HG03045 (cell line): ENCODE results near the gene PPP1R13L.
"Not testable (repeated sequence)": the region's sequence is repeated elsewhere in the genome, so short reads cannot be mapped to it uniquely, and the experiment has no call there.

ENCODE experiments used
- ATAC-seq: cut with Tn5 transposase; IDR thresholded peaks from one replicate; pipeline ENCODE4 v1.9.1; 2021; ENCODE audit warnings: mild to moderate bottlenecking, moderate library complexity; ENCODE audit not compliant: unreplicated experiment

PPP1R13L gene

DNA sequence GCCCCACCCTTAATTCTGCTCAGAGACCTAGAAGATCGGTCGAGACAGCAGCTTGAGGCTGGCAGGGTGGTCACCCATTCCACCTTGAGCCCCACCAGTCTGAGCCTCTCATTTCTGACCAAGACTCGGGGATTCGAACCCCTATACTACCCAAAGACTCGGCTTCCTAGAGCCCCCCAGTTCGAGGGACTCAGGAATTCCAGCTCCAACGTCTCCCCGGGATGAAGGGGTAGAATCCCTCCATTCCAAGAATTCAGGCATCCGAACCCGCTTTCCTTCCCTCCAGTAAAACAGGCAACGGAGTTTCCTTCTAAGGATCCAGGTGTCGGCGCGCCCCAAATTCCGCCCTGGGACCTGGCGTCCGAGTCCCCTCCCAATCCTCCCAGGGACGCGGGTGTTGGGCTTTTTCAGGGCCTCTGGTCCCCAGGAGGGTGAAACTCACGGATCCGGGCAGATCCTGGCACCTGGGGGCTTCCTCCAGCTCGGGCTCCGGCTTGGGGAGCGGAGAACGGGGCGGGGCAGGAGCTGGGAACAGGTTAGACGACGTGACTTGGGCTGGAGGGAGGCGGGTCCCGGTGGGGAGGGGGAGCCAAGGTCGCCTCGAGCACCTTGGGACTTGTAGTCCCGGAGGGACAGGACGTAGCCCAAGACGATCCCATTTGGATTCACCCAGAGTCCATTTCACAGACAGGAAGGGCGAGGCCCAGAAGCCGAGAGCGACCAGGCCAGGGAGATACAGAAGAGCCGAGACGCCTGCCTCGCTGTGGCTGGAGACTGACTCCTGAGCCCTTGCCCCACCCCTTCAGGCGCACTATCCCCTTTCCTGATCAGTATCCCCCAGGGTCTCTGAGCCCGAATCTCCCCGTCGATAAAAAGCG lies at the start of gene PPP1R13L:
TSS of gene PPP1R13L (minus strand) at position 513 of the 878 bp plus-strand sequence. CDS start 6,751 bp downstream, outside the sequence.
- peak; percentile 33 for ATAC-seq

DNA sequence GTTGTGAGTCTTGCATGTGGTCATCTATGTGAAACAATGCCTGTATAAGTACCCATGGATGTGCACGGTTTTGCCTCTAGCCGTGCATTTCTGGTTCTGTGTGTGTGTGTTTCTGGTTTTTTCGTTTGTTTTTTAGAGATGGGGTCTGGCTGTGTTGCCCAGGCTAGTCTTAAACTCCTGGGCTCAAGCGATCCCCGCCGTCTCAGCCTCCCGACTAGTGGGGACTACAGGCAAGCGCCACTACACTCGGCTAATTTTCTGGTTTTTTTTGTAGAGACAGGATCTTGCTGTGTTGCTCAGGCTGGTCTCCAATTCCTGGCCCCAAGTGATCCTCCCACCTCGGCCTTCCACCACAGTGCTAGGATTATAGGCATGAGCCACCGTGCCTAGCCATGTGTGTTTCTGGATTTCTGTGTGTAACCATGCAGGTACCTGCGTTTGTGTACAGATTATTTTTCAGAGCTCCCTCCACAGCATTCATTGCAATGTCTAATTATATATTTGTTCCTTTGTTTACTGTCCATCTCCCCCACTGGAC lies 47.0 kb upstream of the PPP1R13L start:
- no peak for ATAC-seq

GRCh38 chr19:45451131-45451849 lies 46.4 kb upstream of the PPP1R13L start:
- ATAC-seq = no peak

- ATAC-seq = peak; percentile 4
Measured at GRCh38 chr19:45450012-45450333, 45.1 kb upstream of the PPP1R13L start.

GRCh38 chr19:45448887-45449299 lies 44.0 kb upstream of the PPP1R13L start:
- no peak for ATAC-seq

- no peak for ATAC-seq
Measured at GRCh38 chr19:45448425-45448756, 43.5 kb upstream of the PPP1R13L start.

- ATAC-seq = no peak
Measured at GRCh38 chr19:45446944-45447343, 42.1 kb upstream of the PPP1R13L start.

GRCh38 chr19:45446295-45446694 lies 41.4 kb upstream of the PPP1R13L start:
- no peak for ATAC-seq

DNA sequence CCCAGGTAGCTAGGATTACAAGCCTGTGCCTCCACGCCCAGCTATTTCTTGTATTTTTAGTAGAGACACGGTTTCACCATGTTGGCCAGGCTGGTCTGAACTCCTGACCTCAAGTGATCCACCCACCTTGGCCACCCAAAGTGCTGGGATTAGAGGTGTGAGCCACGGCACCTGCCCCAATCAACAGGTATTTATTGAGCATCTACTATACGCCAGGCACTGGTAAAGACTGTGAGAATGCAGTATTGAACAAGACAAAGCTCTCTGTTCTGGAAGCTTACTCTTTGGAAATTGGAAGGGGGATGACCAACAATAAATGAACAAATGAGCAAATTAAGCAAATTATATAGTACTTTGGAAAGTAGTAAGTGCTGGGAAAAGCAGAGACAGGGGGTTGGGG lies 40.3 kb upstream of the PPP1R13L start:
- ATAC-seq = no peak

DNA sequence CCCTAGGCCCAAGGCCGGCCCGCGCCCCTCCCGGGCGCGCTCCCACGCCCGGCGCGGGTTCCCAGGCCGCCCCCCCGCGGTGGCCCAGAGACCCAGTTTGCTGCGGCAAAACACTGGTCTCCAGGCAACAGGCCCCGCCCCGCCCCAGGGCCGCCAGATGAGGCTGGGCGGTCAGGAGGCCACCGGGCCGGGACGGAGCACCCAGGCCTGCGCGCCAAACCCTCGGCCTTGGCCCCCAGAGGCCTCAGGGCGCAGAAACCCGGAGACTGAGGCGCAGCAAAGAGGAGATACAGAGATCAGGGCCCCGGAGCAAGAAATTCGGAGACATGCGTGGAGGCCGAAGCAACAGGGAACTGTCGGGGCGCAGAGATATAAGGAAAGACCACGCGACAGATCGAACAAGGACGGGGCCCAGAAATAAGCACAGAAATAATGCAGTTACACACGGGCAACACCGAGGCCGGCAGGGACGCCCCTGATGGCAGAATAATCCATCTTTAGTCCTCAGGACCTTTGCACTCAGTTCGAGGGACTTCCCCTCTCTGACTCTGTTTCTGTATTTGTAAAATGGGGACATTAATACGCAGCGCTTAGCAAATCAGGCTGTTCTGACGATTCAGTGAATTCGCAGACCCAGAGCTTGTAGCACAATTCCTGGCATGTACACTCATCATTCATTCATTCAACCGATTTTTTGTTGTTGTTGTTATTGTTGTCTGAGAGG lies 39.6 kb upstream of the PPP1R13L start:
- peak; percentile 48 for ATAC-seq

- no peak for ATAC-seq
Measured at GRCh38 chr19:45443462-45444317, 38.8 kb upstream of the PPP1R13L start.

DNA sequence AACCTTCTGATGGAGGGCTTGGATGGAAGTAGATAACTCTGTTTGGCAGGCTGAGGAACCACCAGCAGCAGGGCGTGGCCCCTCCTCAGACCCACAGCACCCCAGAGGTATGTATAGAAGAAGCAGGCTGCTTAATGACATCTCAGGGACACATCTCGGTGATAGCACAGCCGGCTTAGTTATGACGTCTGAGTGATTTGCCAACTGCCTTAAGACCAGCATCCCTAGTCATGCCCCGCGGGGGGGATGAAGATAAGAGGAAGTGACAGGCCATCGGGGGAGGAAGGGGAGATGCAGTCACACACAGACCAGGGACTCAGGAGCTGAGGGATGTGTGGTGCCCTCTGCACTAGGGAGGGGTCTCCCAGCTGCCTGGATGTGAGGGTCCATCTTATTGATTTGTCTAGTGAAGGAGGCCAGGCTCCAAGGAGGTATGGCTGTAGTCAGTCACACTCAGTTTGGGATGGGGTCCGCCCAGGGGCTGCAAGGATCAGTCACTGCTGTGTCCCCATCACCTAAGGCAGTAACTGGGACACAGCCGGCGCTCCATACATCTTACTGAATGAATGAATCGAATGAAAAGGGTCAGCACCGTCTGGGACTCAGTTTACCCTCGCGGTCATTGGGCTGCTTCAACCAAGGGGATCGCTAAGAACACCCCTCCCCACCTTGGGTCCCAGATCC lies 38.1 kb upstream of the PPP1R13L start:
- no peak for ATAC-seq

DNA sequence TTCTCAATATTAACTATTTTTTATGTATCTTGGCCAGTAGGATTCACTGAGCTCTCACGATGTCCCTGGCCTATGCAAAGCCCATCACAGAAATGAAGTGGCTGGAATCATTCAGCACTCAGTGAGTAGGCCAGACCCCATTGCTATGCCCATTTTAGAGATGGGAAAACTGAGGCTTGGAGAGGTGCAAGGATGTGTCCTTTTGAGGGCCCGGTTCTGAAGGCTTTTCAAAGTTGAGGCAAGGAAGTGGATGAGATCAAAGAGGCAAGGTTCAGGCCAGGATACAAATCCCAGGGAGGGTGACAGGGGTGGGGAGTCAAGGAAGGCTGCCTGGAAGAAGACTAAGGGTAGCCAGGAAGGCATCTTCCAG lies 37.5 kb upstream of the PPP1R13L start:
- ATAC-seq = no peak

GRCh38 chr19:45440873-45441654 lies 36.2 kb upstream of the PPP1R13L start:
- ATAC-seq = no peak

DNA sequence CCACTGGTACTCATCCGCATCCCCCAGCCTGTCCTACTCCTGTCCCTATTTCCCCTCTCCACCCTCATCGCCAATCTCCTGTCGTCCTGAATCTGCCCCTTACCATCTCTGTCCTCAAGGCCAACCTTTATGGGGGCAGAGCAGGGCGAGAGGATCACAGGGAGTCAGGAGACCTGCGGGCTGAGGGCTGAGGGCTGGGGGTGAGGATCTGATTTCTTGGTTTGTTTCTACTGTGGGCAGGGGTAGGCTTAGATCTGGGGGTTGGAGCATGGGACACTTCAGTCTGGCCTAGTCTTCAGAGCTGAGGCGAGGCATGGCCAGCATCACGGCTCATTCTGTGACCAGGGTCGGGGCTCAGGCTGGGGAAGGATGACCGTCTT lies 35.4 kb upstream of the PPP1R13L start:
- ATAC-seq = no peak

DNA sequence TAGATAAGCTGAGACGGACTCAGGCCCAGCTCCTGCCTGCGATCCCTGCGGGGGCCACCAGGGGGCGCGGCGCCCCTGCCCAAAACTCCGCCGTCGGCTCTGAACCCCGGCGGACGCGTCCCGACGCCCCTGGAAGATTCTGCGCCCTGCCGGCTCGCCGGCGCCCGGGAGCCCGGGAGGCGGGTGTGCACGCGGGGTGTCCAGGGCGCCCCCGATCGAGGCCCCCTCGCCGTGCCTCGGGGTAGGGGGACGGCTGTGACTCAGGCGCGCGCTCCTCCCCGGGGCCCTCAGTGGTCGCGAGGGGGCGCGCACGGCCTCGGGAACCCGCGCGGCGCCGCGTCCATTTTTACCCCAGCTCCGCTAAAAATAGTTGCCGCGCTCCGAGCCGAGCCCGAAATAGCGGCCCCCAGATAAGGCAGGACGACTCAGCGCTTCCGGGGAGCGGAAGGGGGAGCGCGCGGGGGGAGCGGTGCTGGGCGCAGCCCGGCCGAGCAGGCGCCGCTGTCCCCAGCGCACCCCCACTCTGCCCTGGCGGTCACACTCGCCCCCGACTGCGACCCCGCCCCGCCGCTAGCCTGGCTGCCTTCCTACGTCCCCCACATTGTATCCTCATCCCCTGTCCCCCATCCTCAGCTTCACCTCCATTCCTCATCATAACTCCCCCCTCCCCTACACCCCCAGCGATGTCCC lies 34.8 kb upstream of the PPP1R13L start:
- peak; percentile 57 for ATAC-seq

DNA sequence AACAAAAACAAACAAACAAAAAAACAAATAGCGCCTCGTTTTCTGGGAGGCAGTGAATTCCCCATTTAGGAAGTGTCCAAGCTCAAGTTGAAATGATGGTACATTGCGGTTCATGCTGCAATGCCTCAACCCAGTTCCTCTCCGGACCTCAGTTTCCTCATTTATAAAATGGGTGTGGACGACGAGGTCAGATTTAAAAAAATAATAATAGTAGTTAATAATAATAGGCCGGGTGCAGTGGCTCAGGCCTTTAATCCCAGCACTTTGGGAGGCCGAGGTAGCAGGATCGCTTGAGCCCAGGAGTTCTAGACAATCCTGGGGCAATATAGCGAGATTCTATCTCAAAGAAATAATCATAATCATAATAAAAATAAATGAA lies 34.3 kb upstream of the PPP1R13L start:
- no peak for ATAC-seq

- no peak for ATAC-seq
Measured at GRCh38 chr19:45437328-45437727, 32.5 kb upstream of the PPP1R13L start.

- not testable (repeated sequence) for ATAC-seq
Measured at GRCh38 chr19:45432543-45432942, 27.7 kb upstream of the PPP1R13L start.
